Activated T-cell treated with anti-CD3 and anti-CD28 coated beads for 4 hours (primary cell): ENCODE results near the gene TMTC3.
"Not testable (repeated sequence)": the region's sequence is repeated elsewhere in the genome, so short reads cannot be mapped to it uniquely, and the experiment has no call there.

Source experiments
- DNase-seq: peaks from one replicate; pipeline ENCODE4 v3.0.0-alpha.2; 2020

The TMTC3 gene

GRCh38 chr12:88167384-88167783, 25.3 kb downstream of the TMTC3 start:
- DNase-seq, result no peak

GRCh38 chr12:88172844-88173407, 30.8 kb downstream of the TMTC3 start:
- DNase-seq, result no peak

GRCh38 chr12:88175544-88175943, 33.4 kb downstream of the TMTC3 start:
- no peak for DNase-seq

- DNase-seq, result no peak
Observed at GRCh38 chr12:88179436-88180014, 37.4 kb downstream of the TMTC3 start.

- no peak for DNase-seq
Observed at GRCh38 chr12:88181881-88182280, 39.8 kb downstream of the TMTC3 start.

GRCh38 chr12:88182416-88182815, 40.3 kb downstream of the TMTC3 start:
- no peak for DNase-seq

DNA sequence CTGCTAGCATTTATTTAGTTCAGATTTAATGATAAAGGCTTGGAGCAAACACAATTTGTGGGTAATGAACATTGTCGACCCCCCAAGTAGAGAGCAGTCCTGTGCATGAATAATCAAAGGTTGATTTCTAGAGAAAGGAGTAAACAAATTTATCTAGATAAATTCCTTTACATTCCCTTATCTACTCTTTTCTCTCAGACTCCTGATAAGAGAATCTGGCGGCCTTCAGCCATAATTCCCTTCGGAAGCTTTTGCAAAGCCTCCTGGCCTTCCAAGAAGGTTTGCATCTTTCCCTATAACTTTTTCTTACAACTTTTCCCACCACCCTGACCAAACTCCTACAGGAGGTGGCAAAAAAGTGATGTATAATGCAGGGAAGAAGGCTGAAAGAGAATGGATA, 42.1 kb downstream of the TMTC3 start:
- no peak for DNase-seq

DNA sequence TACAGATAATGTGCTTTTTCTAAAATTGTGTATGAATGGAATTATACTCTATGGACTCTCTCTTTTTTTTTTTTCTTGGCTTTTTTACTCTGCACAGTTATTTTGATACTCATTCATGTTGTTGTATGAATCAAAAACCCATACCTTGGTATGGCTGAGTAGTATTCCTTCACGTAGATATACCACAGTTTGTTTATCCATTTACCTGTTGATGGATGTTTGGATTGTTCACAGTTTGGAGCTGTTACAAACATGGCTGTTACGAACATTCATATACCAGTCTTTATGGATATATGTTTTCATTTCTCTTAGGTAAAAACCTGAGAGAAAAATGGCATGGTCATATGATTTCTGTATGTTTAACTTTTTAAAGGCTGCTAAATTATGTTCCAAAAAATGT, 43.2 kb downstream of the TMTC3 start:
- DNase-seq, result no peak

GRCh38 chr12:88185988-88186387, 43.9 kb downstream of the TMTC3 start:
- DNase-seq, result no peak

DNA sequence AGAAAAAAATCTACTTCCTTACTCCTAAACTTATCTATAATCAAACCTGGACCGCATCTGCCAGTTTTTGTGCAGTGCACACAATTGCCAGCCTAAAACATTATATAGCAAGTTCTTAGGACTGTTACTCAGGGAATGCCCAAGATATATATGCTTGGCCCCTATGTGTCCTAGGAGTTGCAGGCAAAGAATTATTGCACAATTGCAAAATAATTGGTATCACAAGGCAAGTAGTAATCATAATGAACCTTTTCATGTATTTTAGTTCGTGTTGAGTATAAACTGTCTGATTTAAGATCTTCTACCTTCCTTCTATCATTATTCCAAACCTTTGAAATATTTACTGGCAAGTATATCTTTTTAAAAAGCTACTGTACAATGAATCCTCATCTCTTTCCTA, 45.5 kb downstream of the TMTC3 start:
- DNase-seq, result no peak

DNA sequence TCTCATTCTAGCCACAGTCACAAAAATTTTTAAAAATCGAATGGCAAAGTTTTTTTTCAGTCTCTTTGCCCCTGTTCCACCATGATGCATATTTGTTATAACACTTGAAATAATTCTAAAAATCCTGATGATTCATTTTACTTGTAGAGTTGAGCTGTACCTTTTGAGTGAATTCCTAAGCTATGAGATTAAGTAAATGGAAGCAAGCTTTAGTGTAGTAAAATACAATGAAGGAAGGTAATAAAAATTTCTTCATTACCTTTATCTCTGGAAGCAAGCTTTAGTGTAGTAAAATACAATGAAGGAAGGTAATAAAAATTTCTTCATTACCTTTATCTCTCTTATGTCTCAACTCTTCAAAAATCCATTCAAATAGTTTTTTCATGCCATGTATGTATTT, 46.1 kb downstream of the TMTC3 start:
- no peak for DNase-seq

DNA sequence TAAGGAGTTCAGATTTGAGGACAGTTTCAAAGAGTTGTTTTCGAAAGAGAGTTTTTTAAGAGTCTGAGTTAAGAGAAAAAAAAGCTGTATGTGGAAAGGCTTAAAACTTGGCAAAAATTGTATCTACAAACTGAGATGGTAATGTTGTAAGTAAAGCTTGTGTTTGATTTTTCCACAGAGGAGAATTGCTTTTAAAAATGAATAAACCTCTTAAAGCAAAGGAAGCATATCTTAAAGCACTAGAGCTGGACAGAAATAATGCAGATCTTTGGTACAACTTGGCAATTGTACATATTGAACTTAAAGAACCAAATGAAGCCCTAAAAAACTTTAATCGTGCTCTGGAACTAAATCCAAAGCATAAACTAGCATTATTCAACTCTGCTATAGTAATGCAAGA, 50.3 kb downstream of the TMTC3 start:
- DNase-seq, result no peak

DNA sequence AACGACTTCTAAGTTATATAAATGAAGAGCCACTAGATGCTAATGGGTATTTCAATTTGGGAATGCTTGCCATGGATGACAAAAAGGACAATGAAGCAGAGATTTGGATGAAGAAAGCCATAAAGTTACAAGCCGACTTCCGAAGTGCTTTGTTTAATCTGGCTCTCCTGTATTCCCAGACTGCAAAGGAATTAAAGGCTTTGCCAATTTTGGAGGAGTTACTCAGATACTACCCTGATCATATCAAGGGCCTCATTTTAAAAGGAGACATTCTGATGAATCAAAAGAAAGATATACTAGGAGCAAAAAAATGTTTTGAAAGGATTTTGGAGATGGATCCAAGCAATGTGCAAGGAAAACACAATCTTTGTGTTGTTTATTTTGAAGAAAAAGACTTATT, 52.8 kb downstream of the TMTC3 start:
- no peak for DNase-seq

DNA sequence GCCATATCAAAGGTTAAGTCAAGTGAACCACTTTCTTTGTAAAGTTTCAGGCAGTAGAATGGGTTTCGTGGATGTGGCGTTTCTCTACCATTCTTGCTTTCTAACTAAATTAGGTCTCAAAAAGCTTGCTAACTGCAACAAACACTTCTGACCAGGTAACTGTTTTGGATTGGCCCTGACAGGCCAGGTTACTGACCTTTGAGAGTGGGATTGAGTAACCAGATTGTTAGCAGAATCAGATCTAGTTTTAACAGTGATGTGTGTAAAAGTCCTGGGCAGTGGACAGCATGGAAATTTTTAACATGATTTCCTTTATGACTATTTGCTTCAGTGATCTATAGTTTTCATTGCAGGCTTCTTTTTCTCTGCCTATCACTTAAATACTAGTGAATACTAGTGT, 57.9 kb downstream of the TMTC3 start:
- no peak for DNase-seq

- no peak for DNase-seq
Observed at GRCh38 chr12:88202500-88202899, 60.4 kb downstream of the TMTC3 start.

DNA sequence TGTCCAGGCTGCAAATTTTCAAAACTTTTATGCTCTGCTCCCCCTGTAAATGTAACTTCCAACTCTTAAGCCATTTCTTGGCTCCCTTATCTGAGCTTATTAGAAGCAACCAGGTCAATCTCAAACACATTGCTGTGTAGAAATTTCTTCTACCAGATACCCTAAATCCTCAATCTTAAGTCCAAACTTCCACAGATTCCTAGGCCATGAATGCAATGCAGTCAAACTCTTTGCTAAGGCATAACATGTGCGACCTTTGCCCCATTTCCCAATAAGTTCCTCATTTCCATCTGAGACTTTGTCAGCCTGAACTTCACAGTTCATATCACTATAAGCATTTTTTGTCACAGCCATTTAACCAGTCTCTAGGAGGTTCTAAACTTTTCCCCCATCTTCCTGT, 64.5 kb downstream of the TMTC3 start:
- no peak for DNase-seq

GRCh38 chr12:88207921-88208620, 66.0 kb downstream of the TMTC3 start:
- no peak for DNase-seq

- DNase-seq, result no peak
Observed at GRCh38 chr12:88208661-88209060, 66.6 kb downstream of the TMTC3 start.

DNA sequence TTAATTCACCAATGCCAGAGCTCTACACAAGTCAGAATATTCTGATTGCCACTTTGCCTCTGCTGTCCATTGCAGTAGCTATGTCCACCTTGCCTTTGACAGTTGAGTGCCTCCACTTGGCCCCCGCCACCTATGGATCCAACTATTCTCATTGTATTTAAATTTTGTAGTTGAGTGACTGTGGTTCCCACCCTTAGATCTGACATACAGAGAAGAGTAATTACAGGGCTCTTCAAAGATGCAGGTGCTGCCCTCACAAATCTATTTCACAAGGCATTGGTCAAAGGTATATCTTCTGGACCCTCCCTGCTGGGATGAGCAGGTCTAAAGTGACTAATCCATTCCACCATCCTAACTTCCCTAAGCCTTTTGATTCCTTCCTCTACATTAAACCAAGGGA, 68.2 kb downstream of the TMTC3 start:
- DNase-seq, result not testable (repeated sequence)

DNA sequence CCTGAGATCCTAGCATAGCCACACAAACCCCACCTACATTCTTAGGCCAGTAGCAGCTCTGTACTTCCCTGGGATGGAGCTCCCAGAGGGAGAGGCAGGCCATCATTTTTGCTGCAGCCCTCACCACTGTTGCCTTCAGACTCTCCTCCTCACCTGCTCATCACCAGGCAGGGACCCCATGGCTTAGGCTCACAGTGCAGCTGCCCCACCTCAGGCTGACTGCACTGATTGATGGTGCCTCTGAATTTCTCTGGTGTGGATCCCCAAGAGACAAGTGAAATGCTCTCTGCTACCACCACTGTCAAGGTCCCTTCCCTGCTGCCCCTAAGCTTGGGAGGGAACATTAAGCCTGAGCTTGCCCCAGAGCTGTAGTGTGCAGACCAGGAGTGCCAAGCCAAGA, 76.2 kb downstream of the TMTC3 start:
- DNase-seq, result no peak

DNA sequence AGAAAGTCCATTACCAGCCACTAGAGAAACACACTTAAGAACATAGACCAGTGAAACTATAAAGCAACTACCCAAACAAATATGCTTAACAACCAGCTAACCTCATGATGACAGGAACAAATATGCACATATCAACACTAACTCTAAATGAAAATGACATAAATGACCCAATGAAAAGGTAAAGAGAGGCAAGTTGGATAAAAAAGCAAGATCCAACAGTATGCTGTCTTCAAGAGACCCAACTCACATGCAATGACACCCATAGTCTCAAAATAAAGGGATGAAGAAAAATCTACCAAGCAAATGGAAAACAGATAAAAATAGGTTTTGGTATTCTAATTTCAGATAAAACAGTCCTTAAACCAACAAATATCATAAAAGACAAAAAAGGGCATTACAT, 77.8 kb downstream of the TMTC3 start:
- DNase-seq, result no peak

DNA sequence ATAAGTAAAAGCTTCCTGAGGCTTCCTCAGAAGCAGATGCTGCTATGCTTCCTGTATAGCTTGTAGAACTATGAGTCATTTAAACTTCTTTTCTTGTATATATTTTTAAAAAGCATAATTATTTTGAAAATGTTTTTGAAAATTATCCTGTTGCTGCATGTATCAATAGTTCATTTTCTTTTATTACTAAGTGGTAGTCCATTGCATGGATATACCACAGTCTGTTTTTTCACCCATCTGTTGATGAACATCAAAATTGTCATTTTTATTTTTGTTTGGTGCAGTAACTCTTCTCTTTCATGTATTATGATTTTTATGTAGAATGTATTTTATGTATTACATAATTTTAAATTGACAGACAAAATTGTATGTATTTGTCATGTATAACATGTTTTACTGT, 81.4 kb downstream of the TMTC3 start:
- DNase-seq, result no peak

DNA sequence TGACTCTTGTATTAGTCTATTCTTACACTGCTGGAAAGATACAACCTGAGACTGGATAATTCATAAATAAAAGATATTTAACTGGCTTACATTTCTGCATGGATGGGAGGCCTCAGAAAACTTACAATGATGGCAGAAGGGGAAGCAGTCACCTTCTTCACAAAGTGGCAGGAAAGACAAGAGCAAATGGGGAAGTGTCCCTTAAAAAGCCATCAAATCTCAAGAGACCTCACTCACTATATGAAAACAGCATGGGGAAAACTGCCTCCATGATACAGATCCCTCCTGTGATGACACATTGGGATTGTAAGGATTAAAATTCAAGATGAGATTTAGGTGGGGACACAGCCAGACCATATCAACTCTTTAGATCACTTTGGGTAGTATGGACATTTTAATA, 83.7 kb downstream of the TMTC3 start:
- DNase-seq, result no peak

GRCh38 chr12:88227263-88227662, 85.2 kb downstream of the TMTC3 start:
- no peak for DNase-seq

DNA sequence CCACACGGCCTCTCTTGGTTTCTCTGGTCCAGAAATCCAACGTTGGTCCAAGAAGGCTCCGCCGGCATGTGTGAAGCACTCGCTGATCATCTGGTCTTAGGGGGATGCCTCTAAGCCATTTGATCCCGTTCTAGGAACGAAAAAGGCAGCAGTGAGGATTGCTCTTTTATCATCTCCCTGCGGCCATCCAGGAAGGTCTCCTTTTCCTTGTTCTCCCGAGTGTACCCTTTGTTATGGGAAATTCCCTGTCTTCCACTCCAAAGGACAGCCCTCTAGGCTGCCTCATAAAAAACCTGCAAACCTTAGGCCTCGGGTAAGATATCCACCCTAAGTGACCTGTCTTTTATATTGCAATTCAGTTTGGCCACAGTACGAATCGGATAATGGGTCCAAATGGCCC, 85.8 kb downstream of the TMTC3 start:
- no peak for DNase-seq
